C4-2B (cell line): Measurements from ENCODE around the gene BMAL1.

Experiments used
- H3K27ac ChIP-seq: fragments of 450-650 bp; 2 replicates; pipeline ENCODE4 v1.5.1; 2017
- ZFX ChIP-seq: fragments of 450-650 bp; IDR thresholded peaks from 2 replicates; pipeline ENCODE4 v1.6.1; 2017
- TF ChIP-seq, protein P1 (sequence below): fragments of 450-650 bp; conservative IDR thresholded peaks from 2 replicates; pipeline ENCODE4 v1.5.1; 2017; ENCODE audit warnings: mild to moderate bottlenecking

Gene BMAL1

DNA sequence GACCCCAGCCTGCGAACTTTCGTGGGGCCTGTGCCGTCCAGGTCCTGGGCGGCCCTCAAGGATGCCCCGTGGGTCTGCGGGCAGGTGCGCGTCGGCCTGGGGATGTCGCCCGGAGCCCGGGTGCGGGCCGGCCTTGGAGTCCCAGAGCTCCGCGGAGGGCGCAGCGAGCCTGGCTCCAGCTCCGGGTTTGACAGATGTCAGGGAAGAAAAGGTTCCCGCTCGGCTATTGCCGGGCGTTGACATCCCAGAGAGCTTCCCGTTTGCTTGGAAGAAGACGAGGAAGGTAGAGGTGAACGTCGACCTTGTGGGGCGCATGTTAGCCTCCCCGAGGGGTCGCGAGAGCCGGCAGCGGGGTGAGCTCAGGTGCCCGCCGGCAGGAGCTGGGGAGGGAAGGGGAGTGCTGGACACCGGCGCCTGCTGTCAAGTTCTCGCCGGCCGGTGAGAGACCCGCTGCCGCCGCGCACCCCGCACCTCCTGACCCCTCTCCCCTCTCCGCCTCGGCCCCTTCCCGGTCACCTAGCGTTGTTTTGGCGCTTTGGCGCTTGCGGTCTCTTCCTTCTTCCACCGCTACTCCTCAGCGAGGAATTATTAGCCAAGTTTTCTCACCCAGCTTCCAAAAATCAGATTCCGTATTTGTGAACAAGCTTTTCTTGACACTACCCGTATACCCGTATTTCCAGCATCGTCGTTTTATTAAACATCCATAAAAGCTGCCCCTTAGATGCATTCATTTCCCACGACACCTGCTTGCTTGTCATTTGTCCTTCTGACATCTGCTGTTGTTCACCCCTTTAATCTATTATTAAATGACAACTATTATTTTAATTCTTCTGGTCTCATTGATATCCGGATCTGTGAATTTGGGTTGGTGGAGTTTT is 1.3 kb downstream of the BMAL1 start:
- H3K27ac ChIP-seq: peak overlapping the region; percentile 73; the same call in 1 of the 2 replicates
- TF ChIP-seq ZFX: no peak
- TF ChIP-seq, protein P1, sequence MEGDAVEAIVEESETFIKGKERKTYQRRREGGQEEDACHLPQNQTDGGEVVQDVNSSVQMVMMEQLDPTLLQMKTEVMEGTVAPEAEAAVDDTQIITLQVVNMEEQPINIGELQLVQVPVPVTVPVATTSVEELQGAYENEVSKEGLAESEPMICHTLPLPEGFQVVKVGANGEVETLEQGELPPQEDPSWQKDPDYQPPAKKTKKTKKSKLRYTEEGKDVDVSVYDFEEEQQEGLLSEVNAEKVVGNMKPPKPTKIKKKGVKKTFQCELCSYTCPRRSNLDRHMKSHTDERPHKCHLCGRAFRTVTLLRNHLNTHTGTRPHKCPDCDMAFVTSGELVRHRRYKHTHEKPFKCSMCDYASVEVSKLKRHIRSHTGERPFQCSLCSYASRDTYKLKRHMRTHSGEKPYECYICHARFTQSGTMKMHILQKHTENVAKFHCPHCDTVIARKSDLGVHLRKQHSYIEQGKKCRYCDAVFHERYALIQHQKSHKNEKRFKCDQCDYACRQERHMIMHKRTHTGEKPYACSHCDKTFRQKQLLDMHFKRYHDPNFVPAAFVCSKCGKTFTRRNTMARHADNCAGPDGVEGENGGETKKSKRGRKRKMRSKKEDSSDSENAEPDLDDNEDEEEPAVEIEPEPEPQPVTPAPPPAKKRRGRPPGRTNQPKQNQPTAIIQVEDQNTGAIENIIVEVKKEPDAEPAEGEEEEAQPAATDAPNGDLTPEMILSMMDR: no peak

DNA sequence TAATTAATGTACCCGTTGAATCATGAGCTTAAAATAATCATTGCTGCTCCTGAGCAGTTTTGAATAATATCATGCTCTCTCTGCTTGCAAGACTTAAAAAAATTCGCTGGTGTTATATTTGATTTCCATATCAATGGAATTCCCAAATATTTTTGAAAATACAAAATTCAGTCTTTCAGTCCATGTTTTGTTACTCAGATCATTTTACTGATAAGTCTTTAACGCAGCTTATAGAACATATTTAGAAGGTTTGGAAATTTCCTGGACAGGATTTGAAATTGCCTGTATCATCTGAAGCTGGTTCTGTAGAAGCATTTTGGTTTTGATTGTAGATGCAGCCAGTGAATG is 1.9 kb downstream of the BMAL1 start:
- H3K27ac ChIP-seq: no peak overlapping the region
- TF ChIP-seq, protein P1: no peak
- TF ChIP-seq ZFX: no peak

DNA sequence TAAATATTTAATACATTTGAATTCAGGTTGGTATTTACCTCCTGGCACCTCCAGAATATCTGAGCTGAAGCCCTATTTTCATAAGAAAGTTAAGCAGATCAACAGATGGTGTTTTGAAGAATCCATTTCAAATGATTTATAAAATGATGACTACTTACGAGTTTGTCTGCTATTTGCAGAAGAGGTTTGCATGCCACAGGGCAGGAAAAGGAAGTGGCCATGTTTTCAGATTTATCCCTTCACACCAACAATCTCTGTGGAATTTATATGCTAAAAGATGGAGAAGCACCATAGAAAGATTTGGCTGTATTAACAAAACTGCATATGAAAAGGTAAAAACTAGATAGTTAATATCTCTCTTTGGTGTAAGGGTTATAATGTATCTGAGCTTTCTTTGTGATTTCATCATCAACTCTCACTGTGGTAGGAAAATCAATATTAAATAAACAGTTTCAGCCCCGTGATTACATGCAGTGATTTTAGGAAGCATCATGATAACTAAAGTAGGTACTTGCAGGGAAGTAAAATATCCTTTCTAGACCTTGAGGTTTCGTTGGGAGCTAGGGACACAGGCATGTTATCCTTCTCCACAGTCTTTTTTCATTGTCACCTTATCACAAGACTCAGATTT is 2.6 kb downstream of the BMAL1 start:
- no peak for TF ChIP-seq ZFX
- TF ChIP-seq, protein P1: no peak

DNA sequence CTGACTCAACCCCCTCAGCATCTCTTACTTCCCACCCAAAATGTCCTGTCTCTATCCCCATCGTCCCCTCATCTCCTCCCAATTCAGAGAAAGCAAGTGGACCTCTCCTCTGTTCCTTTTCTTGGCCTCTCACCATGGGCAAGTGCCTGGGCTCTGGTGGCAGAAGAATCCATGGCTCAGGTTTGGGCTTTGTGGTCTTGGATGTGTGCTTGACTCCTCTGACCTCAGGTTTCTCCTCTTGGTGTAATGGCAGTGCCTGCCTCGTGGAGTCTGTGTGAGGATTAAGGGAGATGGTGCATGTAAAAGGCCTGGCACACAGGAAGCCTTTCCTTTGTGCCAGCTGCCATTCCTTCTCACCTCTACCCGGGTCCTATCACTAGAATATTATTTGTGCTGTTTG is 3.2 kb downstream of the BMAL1 start:
- H3K27ac ChIP-seq: no peak overlapping the region
- no peak for TF ChIP-seq ZFX
- TF ChIP-seq, protein P1: no peak

More for the DNA sequence above, 2.6 kb downstream of the BMAL1 start:
- no peak overlapping the region for H3K27ac ChIP-seq

DNA sequence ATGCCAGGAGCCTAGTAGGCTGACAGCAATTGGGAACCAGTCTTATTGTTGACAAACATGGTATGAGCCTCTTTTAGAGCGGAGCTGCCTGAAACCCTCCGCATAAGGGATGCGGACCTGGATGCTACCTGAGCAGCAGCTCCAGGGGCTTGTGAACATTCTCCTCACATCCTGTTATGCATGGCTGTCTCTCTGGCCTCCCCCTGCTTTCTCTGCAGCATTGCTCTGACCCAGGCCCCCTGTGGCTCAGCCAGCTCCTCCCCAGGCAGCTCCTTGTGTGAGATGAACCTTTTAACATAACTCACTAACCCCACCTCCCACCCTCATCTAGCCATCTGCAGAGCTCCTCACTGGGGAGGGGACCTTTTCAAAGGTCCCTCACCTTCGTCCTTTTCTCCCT is 6.0 kb downstream of the BMAL1 start:
- TF ChIP-seq ZFX: no peak
- TF ChIP-seq, protein P1: no peak
- no peak overlapping the region for H3K27ac ChIP-seq

DNA sequence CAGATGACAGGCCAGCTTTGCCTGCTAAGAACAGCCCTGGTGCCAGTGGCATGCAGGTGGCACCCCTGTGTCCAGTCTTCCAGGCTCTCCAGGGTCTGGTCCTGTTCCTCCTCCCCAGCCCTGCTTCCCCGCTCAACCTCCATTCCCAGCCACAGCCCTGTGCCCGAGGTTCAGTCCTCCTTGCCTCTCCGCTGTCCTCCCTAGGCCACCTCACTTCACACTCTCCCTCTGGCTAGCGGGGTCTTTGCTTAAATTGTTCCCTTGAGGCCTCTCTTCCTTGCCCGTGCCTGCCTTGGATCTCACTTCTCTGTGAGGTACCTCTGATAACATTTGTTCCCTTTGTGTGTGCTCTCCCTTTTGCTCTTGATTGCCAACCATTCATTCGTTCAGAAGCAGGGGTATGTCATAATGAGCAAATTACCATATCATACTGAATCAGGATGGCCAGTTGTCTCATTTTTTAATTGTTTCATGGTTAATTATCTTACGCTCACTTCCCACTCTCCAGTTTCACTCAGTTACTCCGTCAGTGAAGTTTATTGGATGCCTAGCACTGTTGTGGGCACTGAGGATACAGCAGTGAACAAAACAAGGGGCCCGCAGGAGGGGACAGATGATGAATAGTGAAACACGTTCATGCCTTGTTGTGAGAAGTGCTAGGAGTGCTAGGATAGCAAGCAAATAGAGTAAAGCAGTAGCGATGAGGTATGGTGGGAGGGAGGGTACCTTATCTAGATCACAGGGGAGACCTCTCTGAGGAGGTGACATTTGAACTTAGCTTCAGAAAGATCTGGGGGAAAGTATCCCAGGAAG is 7.4 kb downstream of the BMAL1 start:
- no peak for TF ChIP-seq ZFX
- no peak overlapping the region for H3K27ac ChIP-seq

DNA sequence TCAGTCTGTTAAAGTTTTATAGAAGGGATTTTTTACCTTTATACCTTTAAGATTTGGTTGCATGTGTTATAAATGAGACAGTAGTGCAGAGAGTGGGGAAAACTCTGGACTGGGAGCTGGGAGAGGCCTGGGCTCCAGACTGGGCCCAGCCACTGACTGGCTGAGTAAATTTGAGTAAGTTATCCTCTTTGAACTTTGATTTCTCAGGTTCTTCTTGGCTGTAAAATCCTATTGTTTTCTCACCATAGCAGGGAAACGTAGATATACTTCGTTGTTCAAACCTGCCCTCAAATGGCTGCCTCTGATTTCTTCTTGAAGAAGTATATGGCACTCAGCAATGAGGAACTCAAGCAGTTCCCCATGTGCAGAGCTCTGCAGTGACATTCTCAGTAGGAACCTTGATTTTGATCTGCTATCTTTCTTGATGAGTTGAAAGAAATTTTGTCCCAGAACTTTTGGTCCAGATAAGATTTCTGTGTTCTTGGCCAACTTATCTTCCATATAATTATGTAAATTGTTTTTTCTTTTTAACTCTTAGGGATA is 8.8 kb downstream of the BMAL1 start:
- H3K27ac ChIP-seq: no peak overlapping the region
- no peak for TF ChIP-seq ZFX
- TF ChIP-seq, protein P1: no peak
